ENCODE data around the gene ACTL10. TPM values are rescaled to one million over a fixed set of nuclear protein-coding genes. Genes with fewer than 3 reads are reported as not detected.

ACTL10 gene
- total RNA-seq, 1 experiment from 2014 or later = 0.46 TPM

GRCh38 chr20:33653218-33653899, 13.4 kb upstream of the ACTL10 start:
- no peaks in the 10 kb centered on the region for H3K27me3 ChIP-seq (ENCODE audit: insufficient read depth, low read length)
- Mint-ChIP-seq H3K27me3 (ENCODE audit: low read depth) (no peaks in the 10 kb centered on the region), H3K9me3 (no peaks in the 10 kb centered on the region; a peak in 1 of 5 replicates), H3K4me1 (peaks cover 28 to 30% of the 10 kb centered on the region in 2 experiments), H3K27ac (peak overlapping the region in 2 of 3 experiments; percentile 81; a peak in 2 of 7 replicates), H3K4me3 (no peak overlapping the region), H3K36me3 (ENCODE audit: insufficient read depth in 1 of 3, low read depth in 3 of 3) (peaks cover 0 to 23% (median 0%) of the 10 kb centered on the region in 3 experiments; a peak in 2 of 7 replicates)
- H3K56ac ChIP-seq (ENCODE audit: insufficient read length, low read depth, low read length) = no peak overlapping the region
- peak; percentile 97 for TF ChIP-seq CTCF (conservative IDR thresholded peaks at IDR 0.05)
- no peak overlapping the region for H3K27ac ChIP-seq (ENCODE audit: insufficient read length, low read depth, low read length)
- no peaks in the 10 kb centered on the region for H3K79me1 ChIP-seq (ENCODE audit: insufficient read depth, low read depth, low read length, poor library complexity, severe bottlenecking)
- H2AFZ ChIP-seq (ENCODE audit: low read length) = no peak overlapping the region
- H3T11ph ChIP-seq (ENCODE audit: low read length) = no peak overlapping the region
- no peak overlapping the region for H4K8ac ChIP-seq (replicated peaks; ENCODE audit: insufficient read length, low read depth, low read length)
- no CpG with 5 or more reads among the region's 16 CpGs for WGBS (ENCODE audit: extremely low coverage, insufficient read length, low lambda C conversion rate)
- no peak overlapping the region for H2BK20ac ChIP-seq (ENCODE audit: low read depth, low read length, poor library complexity, severe bottlenecking)
- no peak overlapping the region for H3K4ac ChIP-seq (ENCODE audit: low read depth, low read length)
- H4K91ac ChIP-seq (ENCODE audit: insufficient read length, low read depth, low read length) = no peak overlapping the region
- no peak overlapping the region for H3K18ac ChIP-seq (ENCODE audit: insufficient read length, low read depth, low read length)
- H2AK5ac ChIP-seq (ENCODE audit: insufficient read length, low read length) = no peak overlapping the region
- peak; percentile 85 for DNase-seq
- H4K20me1 ChIP-seq (ENCODE audit: control insufficient read depth, insufficient read depth, insufficient read length) = no peaks in the 10 kb centered on the region
- no peak overlapping the region for H3K9ac ChIP-seq (ENCODE audit: extremely low read depth, insufficient read length, low read length)
- H4K5ac ChIP-seq (ENCODE audit: insufficient read length, low read depth, low read length) = no peak overlapping the region
- H2BK120ac ChIP-seq (ENCODE audit: low read depth, low read length, poor library complexity, severe bottlenecking) = no peak overlapping the region
- H2BK5ac ChIP-seq (ENCODE audit: insufficient read length, low read length) = no peak overlapping the region
- no peak overlapping the region for H3K4me2 ChIP-seq (ENCODE audit: insufficient read depth, insufficient read length, low read length)
- no peak overlapping the region for H2BK12ac ChIP-seq (ENCODE audit: insufficient read length, low read depth, low read length)
- no peaks in the 10 kb centered on the region for H3K79me2 ChIP-seq (ENCODE audit: insufficient read depth, low read length)
- no peaks in the 10 kb centered on the region for H3K23me2 ChIP-seq (ENCODE audit: insufficient read length, low read depth, low read length, poor library complexity, severe bottlenecking)
- no peak overlapping the region for H3K23ac ChIP-seq (ENCODE audit: insufficient read length, low read depth, low read length)
- no peak overlapping the region for H3K14ac ChIP-seq (ENCODE audit: insufficient read depth, low read length)
- no peaks in the 10 kb centered on the region for H3K4me1 ChIP-seq (ENCODE audit: insufficient read depth, low read length)
- H3K9me3 ChIP-seq (ENCODE audit: control insufficient read depth, low read depth, low read length) = no peaks in the 10 kb centered on the region
- H2BK15ac ChIP-seq (ENCODE audit: low read depth, low read length) = no peak overlapping the region

Data from H9 (cell line).